HG03571 (cell line): ENCODE results near the gene DDX4.
"Not testable (repeated sequence)": the region's sequence is repeated elsewhere in the genome, so short reads cannot be mapped to it uniquely, and the experiment has no call there.

Experiments used
- ATAC-seq: cut with Tn5 transposase; IDR thresholded peaks from one replicate; pipeline ENCODE4 v1.9.1; 2021; ENCODE audit not compliant: unreplicated experiment

Gene DDX4

GRCh38 chr5:55720188-55720703, 17.6 kb upstream of the DDX4 start:
- no peak for ATAC-seq

- no peak for ATAC-seq
Observed at GRCh38 chr5:55724281-55724680, 13.6 kb upstream of the DDX4 start.

- no peak for ATAC-seq
Observed at GRCh38 chr5:55731848-55732247, 6.0 kb upstream of the DDX4 start.

- ATAC-seq = no peak
Observed at GRCh38 chr5:55732585-55732984, 5.3 kb upstream of the DDX4 start.

- no peak for ATAC-seq
Observed at GRCh38 chr5:55734658-55735057, 3.2 kb upstream of the DDX4 start.

- ATAC-seq = no peak
Observed at GRCh38 chr5:55742778-55743177, 4.9 kb downstream of the DDX4 start.

- no peak for ATAC-seq
Observed at GRCh38 chr5:55747778-55748318, 10.0 kb downstream of the DDX4 start.

- ATAC-seq = no peak
Observed at GRCh38 chr5:55749387-55749786, 11.5 kb downstream of the DDX4 start.

GRCh38 chr5:55750063-55750462, 12.2 kb downstream of the DDX4 start:
- no peak for ATAC-seq

- no peak for ATAC-seq
Observed at GRCh38 chr5:55750499-55750898, 12.6 kb downstream of the DDX4 start.

- ATAC-seq = no peak
Observed at GRCh38 chr5:55758231-55758630, 20.4 kb downstream of the DDX4 start.

- ATAC-seq = no peak
Observed at GRCh38 chr5:55758714-55759113, 20.9 kb downstream of the DDX4 start.

GRCh38 chr5:55761721-55762120, 23.9 kb downstream of the DDX4 start:
- not testable (repeated sequence) for ATAC-seq

GRCh38 chr5:55763746-55764420, 26.0 kb downstream of the DDX4 start:
- no peak for ATAC-seq

GRCh38 chr5:55768279-55768678, 30.4 kb downstream of the DDX4 start:
- no peak for ATAC-seq

- ATAC-seq = peak; percentile 38
Observed at GRCh38 chr5:55771175-55771655, 33.4 kb downstream of the DDX4 start.

- no peak for ATAC-seq
Observed at GRCh38 chr5:55773057-55773456, 35.2 kb downstream of the DDX4 start.

- no peak for ATAC-seq
Observed at GRCh38 chr5:55777332-55777731, 39.5 kb downstream of the DDX4 start.

GRCh38 chr5:55800924-55801323, 63.1 kb downstream of the DDX4 start:
- no peak for ATAC-seq

- not testable (repeated sequence) for ATAC-seq
Observed at GRCh38 chr5:55808814-55809213, 71.0 kb downstream of the DDX4 start.

- ATAC-seq = not testable (repeated sequence)
Observed at GRCh38 chr5:55815939-55816338, 78.1 kb downstream of the DDX4 start.

GRCh38 chr5:55816342-55816741, 78.5 kb downstream of the DDX4 start:
- ATAC-seq = no peak

GRCh38 chr5:55817030-55817429, 79.2 kb downstream of the DDX4 start:
- ATAC-seq = no peak
